Endothelial cell of umbilical vein (primary cell): ENCODE data around the gene SLC8A1. TPM values are rescaled to one million over a fixed set of nuclear protein-coding genes. Genes with fewer than 3 reads are reported as not detected.

Source experiments
- BruUV-seq: library from RNA; stranded (reverse); fragments of 400-500 nt; replicated peaks from 2 replicates; lab custom pipeline; 2021; lab: Mats Ljungman, UMichigan
- CTCF ChIA-PET: fragments of 300-600, 350-600 bp; sonication (Branson Sonifier 250); formaldehyde crosslinking; loops from one replicate; lab custom pipeline; 2021; ENCODE audit warnings: antibody characterized with exemption, inconsistent platforms; lab: Charles Lee
- POLR2A ChIA-PET: fragments of 300-600, 350-600 bp; sonication (Branson Sonifier 250); formaldehyde crosslinking; loops from one replicate; lab custom pipeline; 2021; ENCODE audit warnings: antibody characterized with exemption, inconsistent platforms; lab: Charles Lee
- DNase-seq: peaks from one replicate; pipeline ENCODE4 v3.0.0-alpha.2; 2011; ENCODE audit warnings: low read depth, low spot score
- FAIRE-seq: peaks from 2 replicates; lab custom pipeline; 2011; peaks lifted over from hg19 to GRCh38; lab: Jason Lieb, UNC
- H2AFZ ChIP-seq: 2 replicates; pipeline ENCODE4 v1.6.0; 2012; ENCODE audit warnings: low read depth, low read length, control low read depth, inconsistent platforms
- H3K27ac ChIP-seq: 2 replicates; pipeline ENCODE4 v1.5.1; 2011; ENCODE audit warnings: low read depth, mild to moderate bottlenecking, control low read depth, low read length, moderate library complexity; ENCODE audit not compliant: insufficient read depth
- H3K27me3 ChIP-seq, 2 experiments: 2 replicates each; pipeline versions ENCODE4 v1.6.0 to v1.6.1; 2011; ENCODE audit warnings: low read length in 2 of 2, mixed read lengths in 1 of 2; ENCODE audit not compliant: control insufficient read depth in 2 of 2, insufficient read depth in 2 of 2
- H3K36me3 ChIP-seq, 2 experiments: 2 replicates in 1 of 2; 3 replicates in 1 of 2; pipeline ENCODE4 v1.5.1; 2011; ENCODE audit warnings: low read length in 2 of 2, mild to moderate bottlenecking in 1 of 2, moderate library complexity in 1 of 2; ENCODE audit not compliant: control insufficient read depth in 2 of 2, insufficient read depth in 2 of 2; ENCODE audit errors: extremely low read depth in 1 of 2
- H3K4me1 ChIP-seq: 3 replicates; pipeline ENCODE4 v1.5.1; 2011; ENCODE audit warnings: mild to moderate bottlenecking, low read length; ENCODE audit not compliant: control insufficient read depth, insufficient read depth; ENCODE audit errors: extremely low read depth
- H3K4me2 ChIP-seq: 2 replicates; pipeline ENCODE4 v1.6.1; 2011; ENCODE audit warnings: low read length, control low read depth, mixed read lengths; ENCODE audit not compliant: insufficient read depth
- H3K4me3 ChIP-seq, 3 experiments: fragments of 200-600 bp in 1 of 3; sonication (generic), shearing (Covaris generic) in 1 of 3; replicated peaks in 1 of 3; 2 replicates each; pipeline ENCODE4 v1.5.1; 2011 to 2016; ENCODE audit warnings: control low read depth in 3 of 3, low read length in 3 of 3, mild to moderate bottlenecking in 2 of 3, inconsistent platforms in 1 of 3, low read depth in 1 of 3, moderate library complexity in 1 of 3; ENCODE audit not compliant: insufficient read depth in 1 of 3
- H3K79me2 ChIP-seq: 2 replicates; pipeline ENCODE4 v1.6.0; 2012; ENCODE audit warnings: low read length, inconsistent platforms; ENCODE audit not compliant: control insufficient read depth, insufficient read depth
- H3K9ac ChIP-seq: replicated peaks from 2 replicates; pipeline ENCODE3; 2011; ENCODE audit warnings: low read length, control low read depth; ENCODE audit not compliant: insufficient read depth; ENCODE audit errors: extremely low read depth
- H3K9me1 ChIP-seq: replicated peaks from 3 replicates; pipeline ENCODE4 v1.6.0; 2011; ENCODE audit warnings: mild to moderate bottlenecking, low read length; ENCODE audit not compliant: control insufficient read depth, insufficient read depth; ENCODE audit errors: extremely low read depth
- H3K9me3 ChIP-seq: replicated peaks from 2 replicates; pipeline ENCODE4 v1.5.1; 2012; ENCODE audit warnings: low read length, inconsistent platforms; ENCODE audit not compliant: control insufficient read depth, insufficient read depth
- H4K20me1 ChIP-seq: replicated peaks from 2 replicates; pipeline ENCODE3; 2011; ENCODE audit warnings: mild to moderate bottlenecking, low read length; ENCODE audit not compliant: control insufficient read depth, insufficient read depth; ENCODE audit errors: extremely low read depth
- EZH2 ChIP-seq: IDR thresholded peaks from 2 replicates; pipeline ENCODE4 v1.6.1; 2012; ENCODE audit warnings: borderline replicate concordance, low read depth, mild to moderate bottlenecking, moderate library complexity, low read length, inconsistent platforms; ENCODE audit not compliant: severe bottlenecking
- FOS ChIP-seq: IDR thresholded peaks from 2 replicates; pipeline ENCODE4 v1.6.1; 2011; ENCODE audit warnings: mild to moderate bottlenecking, low read length, moderate library complexity, borderline replicate concordance; ENCODE audit not compliant: insufficient read depth
- GATA2 ChIP-seq: IDR thresholded peaks from 2 replicates; pipeline ENCODE4 v1.7.0; 2011; ENCODE audit warnings: low read depth, mild to moderate bottlenecking, moderate library complexity, mixed read lengths, low read length; ENCODE audit not compliant: insufficient read length, insufficient read depth
- JUN ChIP-seq: IDR thresholded peaks from 2 replicates; pipeline ENCODE4 v1.6.1; 2011; ENCODE audit warnings: borderline replicate concordance, low read depth; ENCODE audit not compliant: insufficient read length, insufficient read depth
- MYC ChIP-seq: IDR thresholded peaks from one replicate; pipeline ENCODE4 v1.6.1; 2011; ENCODE audit warnings: mild to moderate bottlenecking, low read depth, low read length
- POLR2A ChIP-seq: IDR thresholded peaks from 2 replicates; pipeline ENCODE4 v1.6.1; 2012; ENCODE audit warnings: low read depth, mild to moderate bottlenecking, control low read depth, low read length
- POLR2AphosphoS5 ChIP-seq: IDR thresholded peaks from 2 replicates; pipeline ENCODE4 v1.6.1; 2012; ENCODE audit warnings: low read depth, mild to moderate bottlenecking, control low read depth, low read length, moderate library complexity; ENCODE audit not compliant: insufficient read depth
- dilution Hi-C: fragments of 300-500 bp; cut with MboI; formaldehyde crosslinking; loops from one replicate; pipeline ENCODE4 v1.15.0; 2019; ENCODE audit warnings: low sequenced_read_pairs; ENCODE audit not compliant: extremely low pct_ligation_motif_present
- intact Hi-C: fragments of 100-400 bp; cut with micrococcal nuclease; formaldehyde crosslinking; loops from one replicate; pipeline ENCODE4 v1.10.0; 2022
- polyA plus RNA-seq, 4 experiments: library from polyadenylated mRNA; depleted of rRNA in 3 of 4; stranded (reverse) in 3 of 4; unstranded in 1 of 4; fragments of >200 nt; gene quantifications; 2 replicates each; pipeline versions ENCODE4 v1.2.1 to v1.2.3, GENCODE V29; 2011 to 2012; ENCODE audit warnings: missing spikeins in 1 of 4
- total RNA-seq: library from RNA; stranded (reverse); gene quantifications from 2 replicates; pipeline ENCODE4 v1.2.3, GENCODE V29; 2021
- TF ChIP-seq, protein P1 (sequence below): IDR thresholded peaks from 2 replicates; pipeline ENCODE4 v1.6.1; 2011; ENCODE audit not compliant: insufficient read depth, insufficient read length
- TF ChIP-seq, protein P2 (sequence below), 2 donors: IDR thresholded peaks; 1 replicate in 1 of 2; 2 replicates in 1 of 2; pipeline ENCODE4 v1.5.1; 2011; ENCODE audit warnings: low read length in 2 of 2, mild to moderate bottlenecking in 2 of 2, moderate library complexity in 2 of 2, control low read depth in 1 of 2, inconsistent platforms in 1 of 2, low read depth in 1 of 2; ENCODE audit not compliant: insufficient read depth in 1 of 2; ENCODE audit errors: extremely low read depth in 1 of 2

Gene SLC8A1
- total and polyA plus RNA-seq, 2 donors (not counting 3 experiments of a cell fraction or from before 2014, with no cell fraction given), result 0.19 to 1.8 TPM

DNA sequence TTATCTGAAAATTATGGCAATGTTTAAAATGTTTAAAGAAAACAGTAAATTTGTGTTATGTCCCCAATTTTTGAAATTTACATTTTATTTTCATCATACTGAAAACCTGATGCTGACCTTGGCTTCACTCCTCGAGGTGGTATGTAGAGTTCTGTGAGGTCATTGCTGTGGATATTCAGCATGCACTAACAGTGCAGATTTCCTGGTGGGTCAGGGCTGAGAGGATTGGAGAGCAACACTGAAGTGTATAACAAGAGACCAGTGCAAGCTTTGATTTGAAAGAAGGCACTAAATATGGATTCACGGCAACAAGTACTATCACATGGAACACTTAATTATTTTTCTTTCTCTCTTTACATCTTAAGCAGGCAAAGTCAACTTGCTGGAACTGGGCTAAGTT, 134.1 kb downstream of the SLC8A1 start:
- CTCF ChIA-PET, result interaction anchor here (1.0 to 1.2 kb wide), 2 partner anchors 15 to 38 kb away, joined by 4 to 5 read pairs; no protein-coding TSS in a partner anchor
- Histone ChIP-seq H3K27me3 (no peaks in the 10 kb centered on the region), H3K9me1 (no peaks in the 10 kb centered on the region), H3K9me3 (no peaks in the 10 kb centered on the region), H3K4me1 (no peaks in the 10 kb centered on the region), H3K4me3 (no peak overlapping the region), H3K4me2 (no peak overlapping the region), H3K9ac (no peak overlapping the region), H4K20me1 (no peaks in the 10 kb centered on the region), H3K27ac (no peak overlapping the region), H3K36me3 (no peaks in the 10 kb centered on the region), H2AFZ (no peak overlapping the region), H3K79me2 (no peaks in the 10 kb centered on the region)
- FAIRE-seq (no peak), DNase-seq (no peak)
- TF ChIP-seq JUN, result no peak
- no peak for TF ChIP-seq MYC
- TF ChIP-seq GATA2, result no peak
- TF ChIP-seq EZH2, result no peak
- TF ChIP-seq, protein P1, sequence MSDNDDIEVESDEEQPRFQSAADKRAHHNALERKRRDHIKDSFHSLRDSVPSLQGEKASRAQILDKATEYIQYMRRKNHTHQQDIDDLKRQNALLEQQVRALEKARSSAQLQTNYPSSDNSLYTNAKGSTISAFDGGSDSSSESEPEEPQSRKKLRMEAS, result no peak
- TF ChIP-seq FOS, result no peak
- TF ChIP-seq POLR2A, result no peak
- TF ChIP-seq POLR2AphosphoS5, result no peak
- TF ChIP-seq, protein P2, sequence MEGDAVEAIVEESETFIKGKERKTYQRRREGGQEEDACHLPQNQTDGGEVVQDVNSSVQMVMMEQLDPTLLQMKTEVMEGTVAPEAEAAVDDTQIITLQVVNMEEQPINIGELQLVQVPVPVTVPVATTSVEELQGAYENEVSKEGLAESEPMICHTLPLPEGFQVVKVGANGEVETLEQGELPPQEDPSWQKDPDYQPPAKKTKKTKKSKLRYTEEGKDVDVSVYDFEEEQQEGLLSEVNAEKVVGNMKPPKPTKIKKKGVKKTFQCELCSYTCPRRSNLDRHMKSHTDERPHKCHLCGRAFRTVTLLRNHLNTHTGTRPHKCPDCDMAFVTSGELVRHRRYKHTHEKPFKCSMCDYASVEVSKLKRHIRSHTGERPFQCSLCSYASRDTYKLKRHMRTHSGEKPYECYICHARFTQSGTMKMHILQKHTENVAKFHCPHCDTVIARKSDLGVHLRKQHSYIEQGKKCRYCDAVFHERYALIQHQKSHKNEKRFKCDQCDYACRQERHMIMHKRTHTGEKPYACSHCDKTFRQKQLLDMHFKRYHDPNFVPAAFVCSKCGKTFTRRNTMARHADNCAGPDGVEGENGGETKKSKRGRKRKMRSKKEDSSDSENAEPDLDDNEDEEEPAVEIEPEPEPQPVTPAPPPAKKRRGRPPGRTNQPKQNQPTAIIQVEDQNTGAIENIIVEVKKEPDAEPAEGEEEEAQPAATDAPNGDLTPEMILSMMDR (IDR thresholded peaks at IDR 0.05; ENCODE audit: extremely low read depth in 1 of 2, insufficient read depth in 1 of 2, low read depth in 1 of 2, low read length in 2 of 2), result no peak
- intact Hi-C loops (no loop called here), dilution Hi-C loops (no loop called here)
- POLR2A ChIA-PET, result no interaction called here
- no TSS peak for BruUV-seq
